Ovary (tissue), 9 donors: ENCODE data around the gene MICAL2. TPM values are rescaled to one million over a fixed set of nuclear protein-coding genes. Genes with fewer than 3 reads are reported as not detected.

Source experiments
- DNase-seq, 5 donors: peaks; one replicate each; pipeline ENCODE4 v3.0.0-alpha.2; 2019 to 2020
- H3K27ac ChIP-seq, 2 donors: fragments of 200-600 bp; one replicate each; pipeline versions ENCODE4 v1.5.1 to v1.8.0; 2019 to 2022
- H3K27me3 ChIP-seq: fragments of 200-600 bp; one replicate; pipeline ENCODE4 v1.8.0; 2022
- H3K36me3 ChIP-seq: fragments of 200-600 bp; sonication (generic); one replicate; pipeline ENCODE4 v1.5.1; 2019
- H3K4me1 ChIP-seq: one replicate; pipeline ENCODE4 v1.8.1; 2013; ENCODE audit warnings: mild to moderate bottlenecking, moderate library complexity; ENCODE audit not compliant: insufficient read depth
- H3K4me3 ChIP-seq: fragments of 200-600 bp; sonication (generic); one replicate; pipeline ENCODE4 v1.5.1; 2017
- H3K9me3 ChIP-seq, 2 donors: fragments of 200-600 bp in 1 of 2; sonication (generic) in 1 of 2; one replicate each; pipeline versions ENCODE4 v1.5.1 to v1.8.1; 2013 to 2019; ENCODE audit warnings: mild to moderate bottlenecking in 1 of 2, moderate library complexity in 1 of 2
- CTCF ChIP-seq, 3 donors: fragments of 450-650 bp in 2 of 3; fragments of 200-600 bp in 1 of 3; IDR thresholded peaks; one replicate each; pipeline versions ENCODE4 v1.5.1 to v1.8.0; 2016 to 2022; ENCODE audit warnings: antibody characterized with exemption in 3 of 3, mild to moderate bottlenecking in 1 of 3
- EP300 ChIP-seq: sonication (generic); formaldehyde crosslinking; IDR thresholded peaks from one replicate; pipeline ENCODE4 v1.6.1; 2017; ENCODE audit warnings: antibody characterized with exemption
- POLR2A ChIP-seq: fragments of 450-650 bp; IDR thresholded peaks from one replicate; pipeline ENCODE4 v1.6.1; 2017; ENCODE audit warnings: antibody characterized with exemption, mild to moderate bottlenecking, moderate library complexity
- whole genome bisulfite sequencing, 3 donors: extraction: QIAGEN DNeasy Blood & Tissue Kit in 1 of 3; methylation state at CpG; one replicate each; pipeline versions ENCODE4 v1.1.5 to v1.1.7; 2013 to 2017; 5-methylcytosine and 5-hydroxymethylcytosine counted together
- intact Hi-C, 4 donors: fragments of 100-400 bp; cut with DNase I; formaldehyde crosslinking; loops; one replicate each; pipeline versions ENCODE4 v1.11.0 to v1.15.1; 2022 to 2023
- polyA plus RNA-seq, 2 donors: library from polyadenylated mRNA; stranded (reverse); fragments of 200-250 nt in 1 of 2; fragments of 350-450 nt in 1 of 2; fragmentation: Illumina TruSeq in 1 of 2; extraction: RNeasy Lipid Tissue Mini Kit (QIAGEN cat#74804) in 1 of 2; gene quantifications; one replicate each; pipeline ENCODE4 v1.2.3, GENCODE V29; 2013 to 2014
- total RNA-seq, 7 donors: library from RNA; depleted of rRNA in 2 of 7; stranded (reverse); fragments of >200 nt in 2 of 7; fragmentation: NEBNext Ultra II Directional in 3 of 7; extraction: Animal tissue kit (Norgen Biotek cat#: 25700) in 3 of 7; gene quantifications; one replicate each; pipeline versions ENCODE4 v1.1.0 to v1.2.4, GENCODE V29; 2016 to 2023
- donor health status: DM: no; HTN: no; CAD: no; lungs with moderate emphysema.
- donor health status: DM: no; HTN: no; CAD: no.
- donor health status: Bipolar disorder and iron deficiency.
- donor health status: DM: yes; HTN: yes; CAD: no.
- donor health status: DM: no; HTN: no; CAD: no.
- donor health status: DM: yes; HTN: yes; CAD: no.

Gene MICAL2
- total and polyA plus RNA-seq, 9 donors: 10.7 to 73.6 (median 32.5) TPM

DNA sequence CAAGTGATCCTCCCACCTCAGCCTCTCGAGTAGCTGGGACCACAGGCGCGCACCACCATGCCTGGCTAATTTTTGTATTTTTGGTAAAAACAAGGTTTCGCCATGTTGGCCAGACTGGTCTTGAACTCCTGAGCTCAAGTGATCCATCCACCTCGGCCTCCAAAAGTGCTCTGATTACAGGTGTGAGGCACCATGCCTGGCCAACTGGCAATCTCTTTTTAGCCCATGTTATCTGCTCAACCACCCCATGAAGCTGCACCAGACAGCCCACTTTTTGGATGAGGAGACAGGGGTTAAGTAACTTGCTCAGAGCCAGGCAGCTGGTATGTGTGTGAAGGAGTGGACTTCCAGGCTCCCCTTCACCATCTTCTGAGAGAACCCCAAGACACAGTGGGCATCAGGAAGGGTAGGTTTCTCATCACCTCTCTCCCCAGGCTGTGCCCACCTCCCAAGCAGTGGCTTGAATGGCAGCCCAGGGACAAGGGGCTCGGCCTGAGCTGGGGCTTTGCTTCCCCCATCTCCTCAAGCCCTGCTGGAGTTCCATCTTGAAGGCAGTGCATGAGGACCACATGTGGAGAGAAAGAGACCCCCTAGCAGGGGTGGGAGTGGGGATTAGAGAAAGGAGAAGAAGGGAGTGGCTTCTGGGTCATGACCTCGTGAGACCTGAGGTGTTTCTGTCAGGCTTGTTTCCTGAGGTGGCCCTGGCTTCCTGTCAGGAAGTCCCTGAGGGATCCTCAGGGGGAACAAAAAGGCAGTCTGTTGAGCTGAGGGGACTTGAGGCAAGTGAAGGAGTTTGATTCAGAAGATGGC lies 179.5 kb downstream of the MICAL2 start:
- H3K27me3 ChIP-seq: no peaks in the 10 kb centered on the region
- intact Hi-C loops: loop anchor here in 2 of 4 donors (10.0 kb wide), 2 partner anchors 355 to 485 kb away; no protein-coding TSS in a partner anchor
- no peak for DNase-seq

DNA sequence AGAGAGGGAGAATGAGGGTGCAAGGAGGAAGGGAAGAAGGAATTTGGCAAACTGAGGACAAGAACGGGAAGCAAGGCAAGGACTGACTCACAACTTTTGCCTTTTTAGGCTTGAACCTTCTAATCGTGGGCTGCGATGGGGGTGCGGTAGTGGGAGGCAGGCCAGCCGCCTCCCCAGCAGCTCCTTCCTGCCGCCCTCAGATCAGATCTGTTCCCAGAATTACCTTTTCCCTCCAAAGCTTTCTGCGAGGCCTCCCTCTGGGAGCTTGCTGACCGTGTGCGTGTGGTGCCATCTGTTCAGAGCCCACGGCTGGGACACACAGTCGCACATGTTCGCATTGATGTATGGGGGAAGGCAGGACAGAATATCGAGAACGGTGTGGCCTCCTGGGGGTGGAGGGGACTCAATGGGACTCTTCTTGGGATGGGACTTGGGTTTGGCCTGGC lies 180.1 kb downstream of the MICAL2 start:
- no peak for TF ChIP-seq EP300
- TF ChIP-seq CTCF (IDR thresholded peaks at IDR 0.05): no peak
- TF ChIP-seq POLR2A: no peak
- Histone ChIP-seq H3K27me3 (no peaks in the 10 kb centered on the region), H3K4me3 (no peak overlapping the region), H3K36me3 (no peaks in the 10 kb centered on the region), H3K4me1 (peaks cover 12% of the 10 kb centered on the region), H3K27ac (no peak overlapping the region), H3K9me3 (no peaks in the 10 kb centered on the region)
- DNase-seq: no peak
- WGBS, 3 donors: 79 to 87% (median 87%) methylated on average over 14 of the region's 14 CpGs
- intact Hi-C loops: no loop called here

More for the DNA sequence above, 179.5 kb downstream of the MICAL2 start:
- WGBS, 3 donors: 92 to 96% (median 93%) methylated on average over 7 of the region's 7 CpGs
- Histone ChIP-seq H3K4me1 (peaks cover 12% of the 10 kb centered on the region), H3K9me3 (no peaks in the 10 kb centered on the region), H3K4me3 (no peak overlapping the region), H3K36me3 (no peaks in the 10 kb centered on the region), H3K27ac (no peak overlapping the region)
- no peak for TF ChIP-seq POLR2A
- no peak for TF ChIP-seq CTCF (IDR thresholded peaks at IDR 0.05)
- TF ChIP-seq EP300: no peak

- WGBS, 3 donors: 75 to 82% (median 82%) methylated on average over 4 of the region's 4 CpGs
Observed at GRCh38 chr11:12291313-12291712, 180.9 kb downstream of the MICAL2 start.

GRCh38 chr11:12291766-12292165 lies 181.4 kb downstream of the MICAL2 start:
- Histone ChIP-seq H3K9me3 (no peaks in the 10 kb centered on the region), H3K36me3 (no peaks in the 10 kb centered on the region)
- DNase-seq: no peak

More at GRCh38 chr11:12291313-12291712, 180.9 kb downstream of the MICAL2 start:
- peaks cover 8% of the 10 kb centered on the region for H3K4me1 ChIP-seq
- no peak for DNase-seq
- no peak overlapping the region for H3K27ac ChIP-seq
- H3K9me3 ChIP-seq: no peaks in the 10 kb centered on the region
- H3K36me3 ChIP-seq: no peaks in the 10 kb centered on the region
- no peak overlapping the region for H3K4me3 ChIP-seq
- no peak for TF ChIP-seq EP300
- TF ChIP-seq CTCF (IDR thresholded peaks at IDR 0.05): no peak
- TF ChIP-seq POLR2A: no peak
- no peaks in the 10 kb centered on the region for H3K27me3 ChIP-seq
- intact Hi-C loops: no loop called here

More at GRCh38 chr11:12291766-12292165, 181.4 kb downstream of the MICAL2 start:
- TF ChIP-seq EP300 (no peak), CTCF (IDR thresholded peaks at IDR 0.05) (no peak), POLR2A (no peak)
- H3K27me3 ChIP-seq: no peaks in the 10 kb centered on the region
- peaks cover 8% of the 10 kb centered on the region for H3K4me1 ChIP-seq
- H3K27ac ChIP-seq: no peak overlapping the region
- intact Hi-C loops: no loop called here
- H3K4me3 ChIP-seq: no peak overlapping the region
- WGBS, 3 donors: 96 to 99% (median 97%) methylated on average over 4 of the region's 4 CpGs
